Activated CD8-positive, alpha-beta memory T cell treated with anti-CD3 and anti-CD28 coated beads, Interleukin-2, amount 10 ng/mL, durations not matched to agents 7 days and 5 days (primary cell): ENCODE measurements around the gene KRT24. TPM values are rescaled to one million over a fixed set of nuclear protein-coding genes. Genes with fewer than 3 reads are reported as not detected.

Experiments
- total RNA-seq, 2 experiments: library from RNA; stranded (reverse); gene quantifications; one replicate each; pipeline ENCODE4 v1.2.3, GENCODE V29; 2021

The KRT24 gene
- total RNA-seq, 2 experiments from 2014 or later: not detected

Other genes with a start within 250 kb of the KRT24 start
- gene TNS4, start 202.1 kb downstream of the KRT24 start, total RNA-seq: 1 to 10 TPM; 4.2 to 5.8 TPM
- gene CCR7, start 138.3 kb downstream of the KRT24 start, total RNA-seq: 10 to 100 TPM; 43.5 to 83.9 TPM
- gene SMARCE1, start 55.9 kb downstream of the KRT24 start, total RNA-seq: 100 to 1,000 TPM in 1 of 2 experiments, 10 to 100 TPM in 1; 90.7 to 110 TPM
- gene KRT222, start 38.6 kb downstream of the KRT24 start, total RNA-seq: not detected
- gene KRT25, start 51.6 kb upstream of the KRT24 start, total RNA-seq: not detected
- not detected for gene KRT26, start 68.4 kb upstream of the KRT24 start, total RNA-seq
- gene KRT27, start 78.8 kb upstream of the KRT24 start, total RNA-seq: not detected
- not detected for gene KRT28, start 96.2 kb upstream of the KRT24 start, total RNA-seq
- 10 to 100 TPM; 19.2 to 33.7 TPM for gene KRT10, start 118.9 kb upstream of the KRT24 start, total RNA-seq
- gene KRT12, start 163.5 kb upstream of the KRT24 start, total RNA-seq: not detected
- not detected for gene KRT20, start 181.5 kb upstream of the KRT24 start, total RNA-seq
- gene KRT23, start 233.9 kb upstream of the KRT24 start, total RNA-seq: not detected